HepG2 (cell line): ENCODE measurements around the gene PXMP4. TPM values are rescaled to one million over a fixed set of nuclear protein-coding genes. Genes with fewer than 3 reads are reported as not detected.
A peak's percentile ranks its signal among the peaks of the same experiment; 100 is the strongest.

ENCODE experiments used
- RFX3 ChIP-seq: IDR thresholded peaks from 2 replicates; pipeline ENCODE4 v1.6.1; 2016; ENCODE audit warnings: missing biosample characterization, missing genetic modification reagents
- SIX4 ChIP-seq: sonication (generic); formaldehyde crosslinking; IDR thresholded peaks from 2 replicates; pipeline ENCODE4 v1.4.0; 2020; ENCODE audit warnings: missing genetic modification reagents
- U2AF2 ChIP-seq: fragments of 200-400 bp; formaldehyde crosslinking; IDR thresholded peaks from 2 replicates; pipeline ENCODE4 v1.6.1; 2017; ENCODE audit warnings: low read depth, mild to moderate bottlenecking, low read length
- ZNF121 ChIP-seq: sonication (generic); formaldehyde crosslinking; IDR thresholded peaks from 2 replicates; pipeline ENCODE4 v1.5.0; 2020; ENCODE audit warnings: mild to moderate bottlenecking, missing genetic modification reagents
- ZNF431 ChIP-seq: sonication (generic); formaldehyde crosslinking; IDR thresholded peaks from 2 replicates; pipeline ENCODE4 v1.9.0; 2022; ENCODE audit warnings: missing genetic modification reagents, low read depth, mild to moderate bottlenecking, borderline replicate concordance
- ZNF619 ChIP-seq: sonication (generic); formaldehyde crosslinking; IDR thresholded peaks from 2 replicates; pipeline ENCODE4 v1.4.0; 2020; ENCODE audit warnings: mild to moderate bottlenecking, missing genetic modification reagents
- ZNF674 ChIP-seq: sonication (generic); formaldehyde crosslinking; IDR thresholded peaks from 2 replicates; pipeline ENCODE4 v1.5.0; 2020; ENCODE audit warnings: low read depth, mild to moderate bottlenecking, missing genetic modification reagents
- ZNF768 ChIP-seq: sonication (generic); formaldehyde crosslinking; IDR thresholded peaks from 2 replicates; pipeline ENCODE4 v1.4.0; 2020; ENCODE audit warnings: missing genetic modification reagents
- ZSCAN21 ChIP-seq: sonication (generic); formaldehyde crosslinking; IDR thresholded peaks from 2 replicates; pipeline ENCODE4 v1.8.0; 2022; ENCODE audit warnings: mild to moderate bottlenecking, missing genetic modification reagents, moderate library complexity, borderline replicate concordance
- polyA plus RNA-seq, 8 experiments: library from polyadenylated mRNA; depleted of rRNA in 3 of 8; stranded (reverse) in 7 of 8; unstranded in 1 of 8; fragments of >200 nt; fragmentation: Illumina TruSeq in 4 of 8; extraction: Trizol in 4 of 8; gene quantifications; 2 replicates each; pipeline versions ENCODE4 v1.2.1 to v1.2.3, GENCODE V29; 2011 to 2016; ENCODE audit warnings: low read depth in 4 of 8, missing spikeins in 1 of 8, mixed read lengths in 1 of 8; ENCODE audit not compliant: insufficient read depth in 1 of 8
- total RNA-seq, 5 experiments: library from RNA; depleted of rRNA; stranded (reverse); fragments of >200 nt; fragmentation: Illumina TruSeq; extraction: Trizol; gene quantifications; 2 replicates each; pipeline ENCODE4 v1.2.3, GENCODE V29; 2016; ENCODE audit warnings: low read depth in 1 of 5
- TF ChIP-seq, protein P1 (sequence below): sonication (generic); formaldehyde crosslinking; IDR thresholded peaks from 2 replicates; pipeline ENCODE4 v1.4.0; 2020; ENCODE audit warnings: mild to moderate bottlenecking, missing genetic modification reagents
- TF ChIP-seq, protein P2 (sequence below), 2 experiments: fragments of 450-650 bp in 1 of 2; sonication (generic) in 1 of 2; formaldehyde crosslinking in 1 of 2; IDR thresholded peaks; 2 replicates each; pipeline versions ENCODE4 v1.6.1 to v1.8.0; 2016 to 2022; ENCODE audit warnings: antibody characterized with exemption in 1 of 2, mild to moderate bottlenecking in 1 of 2, missing genetic modification reagents in 1 of 2
- TF ChIP-seq, protein P3 (sequence below): sonication (generic); formaldehyde crosslinking; IDR thresholded peaks from 2 replicates; pipeline ENCODE4 v1.8.1; 2023; ENCODE audit warnings: missing genetic modification reagents, inconsistent platforms, borderline replicate concordance

The PXMP4 gene
- total and polyA plus RNA-seq, 2 of the 13 experiments (the other 11 are each of a cell fraction or from before 2014, with no cell fraction given) = not detected

DNA sequence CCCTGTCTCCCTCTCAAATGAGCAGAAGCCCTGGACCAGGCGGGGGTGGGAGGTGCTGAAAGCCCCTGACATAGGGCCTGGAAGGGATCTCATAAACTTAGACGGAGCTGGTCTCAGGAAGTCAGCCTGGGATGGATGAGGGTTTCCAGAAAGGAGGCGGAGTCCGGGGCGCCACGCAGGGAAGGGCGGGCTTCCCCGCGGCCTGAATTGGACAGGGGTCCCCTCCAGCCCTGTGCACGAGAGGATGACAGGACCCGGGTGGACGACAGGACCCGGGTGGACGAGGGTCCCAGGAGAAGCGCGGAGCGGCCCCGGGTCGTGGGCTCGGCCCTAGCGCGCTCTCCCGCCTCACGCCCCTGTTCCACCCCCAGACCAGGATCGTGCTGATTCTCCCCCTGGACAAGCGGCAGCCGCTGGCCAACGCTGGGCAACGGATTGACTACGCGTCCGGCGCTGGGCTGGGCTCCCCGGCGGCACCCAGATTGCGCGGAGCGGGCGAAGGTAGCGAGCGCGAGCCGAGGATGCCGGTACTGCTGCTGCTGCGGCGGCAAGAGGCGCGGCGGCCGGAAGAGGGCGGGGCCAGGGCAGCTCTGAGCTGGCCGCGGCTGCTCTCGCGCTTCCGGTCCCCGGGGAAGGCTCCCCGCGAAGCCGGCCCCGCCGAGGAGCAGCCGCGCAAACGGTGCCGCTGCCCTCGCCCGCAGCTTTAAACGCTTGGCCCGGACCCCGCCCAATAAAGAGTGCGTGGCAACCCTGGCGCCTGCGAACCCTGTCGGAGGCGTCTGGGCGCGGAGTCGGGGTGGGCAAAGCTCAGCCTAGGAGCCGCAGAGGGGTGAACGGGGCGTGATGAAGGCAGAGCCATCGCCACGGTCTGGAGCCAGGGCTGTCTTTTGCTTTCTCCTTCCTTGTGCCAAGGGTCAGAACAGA lies 56.7 kb downstream of the PXMP4 start (continued):
- no peak for TF ChIP-seq U2AF2
- peak; percentile 99 for TF ChIP-seq ZNF619
- no peak for TF ChIP-seq RFX3 (CRISPR knock-in tag)
- TF ChIP-seq, protein P1, sequence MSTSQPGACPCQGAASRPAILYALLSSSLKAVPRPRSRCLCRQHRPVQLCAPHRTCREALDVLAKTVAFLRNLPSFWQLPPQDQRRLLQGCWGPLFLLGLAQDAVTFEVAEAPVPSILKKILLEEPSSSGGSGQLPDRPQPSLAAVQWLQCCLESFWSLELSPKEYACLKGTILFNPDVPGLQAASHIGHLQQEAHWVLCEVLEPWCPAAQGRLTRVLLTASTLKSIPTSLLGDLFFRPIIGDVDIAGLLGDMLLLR (CRISPR knock-in tag) = peak; percentile 90
- TF ChIP-seq ZNF121 (CRISPR knock-in tag) = no peak
- peak; percentile 84 for TF ChIP-seq ZNF768 (CRISPR knock-in tag)
- peak; percentile 93 for TF ChIP-seq ZSCAN21 (CRISPR knock-in tag)
- TF ChIP-seq, protein P2, sequence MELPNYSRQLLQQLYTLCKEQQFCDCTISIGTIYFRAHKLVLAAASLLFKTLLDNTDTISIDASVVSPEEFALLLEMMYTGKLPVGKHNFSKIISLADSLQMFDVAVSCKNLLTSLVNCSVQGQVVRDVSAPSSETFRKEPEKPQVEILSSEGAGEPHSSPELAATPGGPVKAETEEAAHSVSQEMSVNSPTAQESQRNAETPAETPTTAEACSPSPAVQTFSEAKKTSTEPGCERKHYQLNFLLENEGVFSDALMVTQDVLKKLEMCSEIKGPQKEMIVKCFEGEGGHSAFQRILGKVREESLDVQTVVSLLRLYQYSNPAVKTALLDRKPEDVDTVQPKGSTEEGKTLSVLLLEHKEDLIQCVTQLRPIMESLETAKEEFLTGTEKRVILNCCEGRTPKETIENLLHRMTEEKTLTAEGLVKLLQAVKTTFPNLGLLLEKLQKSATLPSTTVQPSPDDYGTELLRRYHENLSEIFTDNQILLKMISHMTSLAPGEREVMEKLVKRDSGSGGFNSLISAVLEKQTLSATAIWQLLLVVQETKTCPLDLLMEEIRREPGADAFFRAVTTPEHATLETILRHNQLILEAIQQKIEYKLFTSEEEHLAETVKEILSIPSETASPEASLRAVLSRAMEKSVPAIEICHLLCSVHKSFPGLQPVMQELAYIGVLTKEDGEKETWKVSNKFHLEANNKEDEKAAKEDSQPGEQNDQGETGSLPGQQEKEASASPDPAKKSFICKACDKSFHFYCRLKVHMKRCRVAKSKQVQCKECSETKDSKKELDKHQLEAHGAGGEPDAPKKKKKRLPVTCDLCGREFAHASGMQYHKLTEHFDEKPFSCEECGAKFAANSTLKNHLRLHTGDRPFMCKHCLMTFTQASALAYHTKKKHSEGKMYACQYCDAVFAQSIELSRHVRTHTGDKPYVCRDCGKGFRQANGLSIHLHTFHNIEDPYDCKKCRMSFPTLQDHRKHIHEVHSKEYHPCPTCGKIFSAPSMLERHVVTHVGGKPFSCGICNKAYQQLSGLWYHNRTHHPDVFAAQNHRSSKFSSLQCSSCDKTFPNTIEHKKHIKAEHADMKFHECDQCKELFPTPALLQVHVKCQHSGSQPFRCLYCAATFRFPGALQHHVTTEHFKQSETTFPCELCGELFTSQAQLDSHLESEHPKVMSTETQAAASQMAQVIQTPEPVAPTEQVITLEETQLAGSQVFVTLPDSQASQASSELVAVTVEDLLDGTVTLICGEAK (IDR thresholded peaks at IDR 0.05) = no peak; the same call in 1 of the 2 replicates
- TF ChIP-seq, protein P2 (CRISPR knock-in tag; IDR thresholded peaks at IDR 0.05) = peak; percentile 62; the same call in 1 of the 2 replicates
- TF ChIP-seq ZNF431 (CRISPR knock-in tag) = peak; percentile 86; the same call in 1 of the 2 replicates
- TF ChIP-seq, protein P3, sequence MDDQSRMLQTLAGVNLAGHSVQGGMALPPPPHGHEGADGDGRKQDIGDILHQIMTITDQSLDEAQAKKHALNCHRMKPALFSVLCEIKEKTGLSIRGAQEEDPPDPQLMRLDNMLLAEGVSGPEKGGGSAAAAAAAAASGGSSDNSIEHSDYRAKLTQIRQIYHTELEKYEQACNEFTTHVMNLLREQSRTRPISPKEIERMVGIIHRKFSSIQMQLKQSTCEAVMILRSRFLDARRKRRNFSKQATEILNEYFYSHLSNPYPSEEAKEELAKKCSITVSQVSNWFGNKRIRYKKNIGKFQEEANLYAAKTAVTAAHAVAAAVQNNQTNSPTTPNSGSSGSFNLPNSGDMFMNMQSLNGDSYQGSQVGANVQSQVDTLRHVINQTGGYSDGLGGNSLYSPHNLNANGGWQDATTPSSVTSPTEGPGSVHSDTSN (CRISPR knock-in tag) = no peak
- TF ChIP-seq SIX4 (CRISPR knock-in tag) = no peak
- no peak; the same call in none of the 2 replicates for TF ChIP-seq ZNF674 (CRISPR knock-in tag)
